SK-N-MC (cell line): ENCODE measurements around the gene GTF3C1.

Experiments
- EZH2 ChIP-seq: fragments of 200-600 bp; sonication (generic); IDR thresholded peaks from one replicate; pipeline ENCODE4 v1.6.1; 2017; ENCODE audit warnings: antibody characterized with exemption
- POLR2AphosphoS5 ChIP-seq: IDR thresholded peaks from 2 replicates; pipeline ENCODE4 v1.6.1; 2012; ENCODE audit warnings: mild to moderate bottlenecking, low read depth, low read length, borderline replicate concordance

DNA sequence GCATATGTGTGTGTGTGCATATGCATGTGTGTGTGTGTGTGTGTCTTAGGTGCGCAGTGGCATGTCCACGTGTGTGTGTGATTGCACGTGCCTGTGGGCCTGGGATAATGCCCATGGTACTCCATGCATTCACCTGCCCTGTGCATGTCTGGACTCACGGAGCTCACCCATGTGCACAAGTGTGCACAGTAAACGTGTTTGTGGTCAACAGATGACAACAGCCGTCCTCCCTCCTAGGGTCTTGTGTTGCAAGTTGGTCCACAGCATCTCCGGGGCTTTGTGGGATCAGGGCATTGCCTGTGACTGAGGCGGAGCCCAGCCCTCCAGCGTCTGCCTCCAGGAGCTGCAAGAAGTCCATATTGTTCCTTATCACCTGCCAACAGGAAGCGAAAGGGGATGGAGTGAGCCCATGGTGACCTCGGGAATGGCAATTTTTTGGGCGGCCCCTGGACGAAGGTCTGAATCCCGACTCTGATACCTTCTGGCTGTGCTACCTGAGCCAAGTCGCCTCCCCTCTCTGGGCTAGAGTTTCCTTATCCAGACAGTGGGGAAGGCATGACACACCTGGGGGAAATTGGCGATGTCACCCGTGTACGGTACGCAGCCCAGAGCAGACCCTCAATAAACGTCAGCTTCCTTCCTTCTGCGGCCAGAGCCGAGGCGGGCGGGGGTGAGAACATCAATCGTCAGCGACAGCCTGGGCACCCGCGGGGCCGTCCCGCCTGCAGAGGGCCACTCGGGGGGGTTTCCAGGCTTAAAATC is 100.1 kb downstream of the GTF3C1 start:
- TF ChIP-seq POLR2AphosphoS5 (no peak), EZH2 (no peak)
